ENCODE data around the gene EFNB1. TPM values are rescaled to one million over a fixed set of nuclear protein-coding genes. Genes with fewer than 3 reads are reported as not detected.
A peak's percentile ranks its signal among the peaks of the same experiment; 100 is the strongest.

EFNB1 gene
- total RNA-seq, 3 donors from 2014 or later (not counting 1 experiment from before 2014, with no cell fraction given), result 3.2 to 4.7 (median 3.3) TPM

GRCh38 chrX:68829582-68830418 is 979 bp downstream of the EFNB1 start:
- TF ChIP-seq CTCF (IDR thresholded peaks at IDR 0.05), result no peak
- Histone ChIP-seq H3K9me3 (ENCODE audit: control insufficient read depth, insufficient read depth, low read length) (no peaks in the 10 kb centered on the region), H3K27me3 (ENCODE audit: control insufficient read depth, insufficient read depth, low read length) (peaks cover 3% of the 10 kb centered on the region), H3K36me3 (ENCODE audit: control insufficient read depth, insufficient read depth, low read length) (no peaks in the 10 kb centered on the region), H3K4me1 (ENCODE audit: control insufficient read depth, insufficient read depth, low read length) (peaks cover 36% of the 10 kb centered on the region), H3K4me3 (ENCODE audit: low read length) (peak overlapping the region; percentile 76), H3K27ac (ENCODE audit: low read length) (no peak overlapping the region)
- WGBS (ENCODE audit: insufficient coverage), result under 1% methylated on average over 72 of the region's 74 CpGs
- no peaks in the 10 kb centered on the region for H3K9me3 Mint-ChIP-seq
- intact Hi-C loops (cut with micrococcal nuclease), result no loop called here
- H3K4me1 Mint-ChIP-seq, result peaks cover 5 to 34% of the 10 kb centered on the region in 2 donors
- no peak for ATAC-seq
- peaks cover 0 to 3% of the 10 kb centered on the region in 2 donors for H3K27me3 Mint-ChIP-seq (ENCODE audit: low read depth in 2 of 2)
- peak overlapping the region; percentile 90 for H3K4me3 Mint-ChIP-seq
- peak in 1 of 2 donors; percentile 42 for DNase-seq
- no peaks in the 10 kb centered on the region for H3K36me3 Mint-ChIP-seq
- H3K27ac Mint-ChIP-seq, result peak overlapping the region in 1 of 2 donors; percentile 36

- DNase-seq (no peak), ATAC-seq (no peak)
- H3K4me1 ChIP-seq (ENCODE audit: control insufficient read depth, insufficient read depth, low read length), result peaks cover 36% of the 10 kb centered on the region
- H3K9me3 Mint-ChIP-seq, result no peaks in the 10 kb centered on the region
- H3K9me3 ChIP-seq (ENCODE audit: control insufficient read depth, insufficient read depth, low read length), result no peaks in the 10 kb centered on the region
- H3K4me1 Mint-ChIP-seq, result peaks cover 5 to 34% of the 10 kb centered on the region in 2 donors
- peak overlapping the region; percentile 76 for H3K4me3 ChIP-seq (ENCODE audit: low read length)
- no peak for TF ChIP-seq CTCF (IDR thresholded peaks at IDR 0.05)
- intact Hi-C loops (cut with micrococcal nuclease), result no loop called here
- H3K4me3 Mint-ChIP-seq, result peak overlapping the region; percentile 90
- H3K27me3 ChIP-seq (ENCODE audit: control insufficient read depth, insufficient read depth, low read length), result peaks cover 3% of the 10 kb centered on the region
- H3K27ac Mint-ChIP-seq, result no peak overlapping the region
- no peak overlapping the region for H3K27ac ChIP-seq (ENCODE audit: low read length)
- H3K27me3 Mint-ChIP-seq (ENCODE audit: low read depth in 2 of 2), result peaks cover 0 to 3% of the 10 kb centered on the region in 2 donors
- no peaks in the 10 kb centered on the region for H3K36me3 ChIP-seq (ENCODE audit: control insufficient read depth, insufficient read depth, low read length)
- WGBS (ENCODE audit: insufficient coverage), result 12% methylated on average over 16 of the region's 29 CpGs
- no peaks in the 10 kb centered on the region for H3K36me3 Mint-ChIP-seq
Observed at GRCh38 chrX:68830419-68831404, 1.9 kb downstream of the EFNB1 start.

- H3K27me3 Mint-ChIP-seq (ENCODE audit: low read depth in 2 of 2), result peaks cover 0 to 3% of the 10 kb centered on the region in 2 donors
- intact Hi-C loops (cut with micrococcal nuclease), result no loop called here
- ATAC-seq (no peak), DNase-seq (no peak)
- H3K4me1 Mint-ChIP-seq, result peaks cover 5 to 34% of the 10 kb centered on the region in 2 donors
- Histone ChIP-seq H3K27me3 (ENCODE audit: control insufficient read depth, insufficient read depth, low read length) (peaks cover 3% of the 10 kb centered on the region), H3K27ac (ENCODE audit: low read length) (no peak overlapping the region), H3K4me3 (ENCODE audit: low read length) (no peak overlapping the region), H3K36me3 (ENCODE audit: control insufficient read depth, insufficient read depth, low read length) (no peaks in the 10 kb centered on the region), H3K9me3 (ENCODE audit: control insufficient read depth, insufficient read depth, low read length) (no peaks in the 10 kb centered on the region), H3K4me1 (ENCODE audit: control insufficient read depth, insufficient read depth, low read length) (peaks cover 36% of the 10 kb centered on the region)
- H3K27ac Mint-ChIP-seq, result no peak overlapping the region
- no peaks in the 10 kb centered on the region for H3K9me3 Mint-ChIP-seq
- H3K36me3 Mint-ChIP-seq, result no peaks in the 10 kb centered on the region
- no peak overlapping the region for H3K4me3 Mint-ChIP-seq
- TF ChIP-seq CTCF (IDR thresholded peaks at IDR 0.05), result no peak
- WGBS (ENCODE audit: insufficient coverage), result 11% methylated on average over 5 of the region's 7 CpGs
Observed at GRCh38 chrX:68831405-68832100, 2.7 kb downstream of the EFNB1 start.

Measured in natural killer cell (primary cell).